Ectodermal cell (in vitro differentiated cells): Measurements from ENCODE around the gene MRPL2.

Experiments used
- H3K27ac ChIP-seq: 2 replicates; pipeline ENCODE4 v1.7.0; 2013; ENCODE audit warnings: mild to moderate bottlenecking, low read depth, low read length; ENCODE audit not compliant: insufficient read depth, poor library complexity, severe bottlenecking
- H3K27me3 ChIP-seq: 2 replicates; pipeline ENCODE4 v1.7.0; 2013; ENCODE audit warnings: mild to moderate bottlenecking, low read length; ENCODE audit not compliant: insufficient read depth, control insufficient read depth, poor library complexity, severe bottlenecking
- H3K36me3 ChIP-seq: one replicate; pipeline ENCODE4 v1.7.0; 2013; ENCODE audit warnings: low read length; ENCODE audit not compliant: control insufficient read depth, insufficient read depth
- H3K4me1 ChIP-seq: one replicate; pipeline ENCODE4 v1.7.0; 2013; ENCODE audit warnings: low read length; ENCODE audit not compliant: control insufficient read depth, insufficient read depth
- H3K4me3 ChIP-seq: 2 replicates; pipeline ENCODE4 v1.7.0; 2013; ENCODE audit warnings: low read depth, low read length, control low read depth; ENCODE audit not compliant: insufficient read depth
- H3K9me3 ChIP-seq: 2 replicates; pipeline ENCODE4 v1.7.0; 2013; ENCODE audit warnings: mild to moderate bottlenecking, low read length, moderate library complexity; ENCODE audit not compliant: control insufficient read depth
- WGBS, 2 experiments: methylation state at CpG; one replicate each; pipeline ENCODE4 v1.1.7; 2013; ENCODE audit warnings: missing lambda C conversion rate in 2 of 2; 5-methylcytosine and 5-hydroxymethylcytosine counted together

The MRPL2 gene

DNA sequence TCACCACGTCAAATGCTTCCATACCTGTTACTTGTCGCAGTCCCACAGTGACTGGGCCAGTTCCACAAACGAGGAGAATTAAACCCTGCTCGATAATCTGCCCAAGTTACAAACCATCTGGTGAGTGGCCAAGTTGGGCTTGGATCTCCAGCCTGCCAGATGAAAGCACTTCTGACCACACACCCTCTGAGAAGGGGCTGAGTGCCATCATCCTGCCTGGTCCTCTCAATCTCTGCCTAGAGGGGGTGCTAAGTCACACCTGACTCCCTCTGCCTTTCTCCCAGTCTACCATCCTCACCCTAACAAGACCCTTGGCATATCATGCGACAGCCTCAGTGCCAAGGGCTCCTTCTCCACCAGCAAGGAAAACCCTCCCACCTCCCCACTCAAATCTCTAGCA is 22.0 kb downstream of the MRPL2 start:
- Histone ChIP-seq H3K9me3 (no peaks in the 10 kb centered on the region), H3K27me3 (no peaks in the 10 kb centered on the region), H3K4me3 (no peak overlapping the region), H3K4me1 (peaks cover 5% of the 10 kb centered on the region), H3K36me3 (peaks cover 41% of the 10 kb centered on the region), H3K27ac (no peak overlapping the region)
- WGBS, 2 experiments: 86 to 87% methylated on average over 5 of the region's 5 CpGs

GRCh38 chr6:43036712-43037111 is 22.5 kb downstream of the MRPL2 start:
- Histone ChIP-seq H3K36me3 (peaks cover 42% of the 10 kb centered on the region), H3K9me3 (no peaks in the 10 kb centered on the region), H3K27ac (no peak overlapping the region), H3K27me3 (no peaks in the 10 kb centered on the region), H3K4me1 (peaks cover 5% of the 10 kb centered on the region), H3K4me3 (no peak overlapping the region)
- 91 to 96% methylated on average over 9 of the region's 9 CpGs for WGBS, 2 experiments

DNA sequence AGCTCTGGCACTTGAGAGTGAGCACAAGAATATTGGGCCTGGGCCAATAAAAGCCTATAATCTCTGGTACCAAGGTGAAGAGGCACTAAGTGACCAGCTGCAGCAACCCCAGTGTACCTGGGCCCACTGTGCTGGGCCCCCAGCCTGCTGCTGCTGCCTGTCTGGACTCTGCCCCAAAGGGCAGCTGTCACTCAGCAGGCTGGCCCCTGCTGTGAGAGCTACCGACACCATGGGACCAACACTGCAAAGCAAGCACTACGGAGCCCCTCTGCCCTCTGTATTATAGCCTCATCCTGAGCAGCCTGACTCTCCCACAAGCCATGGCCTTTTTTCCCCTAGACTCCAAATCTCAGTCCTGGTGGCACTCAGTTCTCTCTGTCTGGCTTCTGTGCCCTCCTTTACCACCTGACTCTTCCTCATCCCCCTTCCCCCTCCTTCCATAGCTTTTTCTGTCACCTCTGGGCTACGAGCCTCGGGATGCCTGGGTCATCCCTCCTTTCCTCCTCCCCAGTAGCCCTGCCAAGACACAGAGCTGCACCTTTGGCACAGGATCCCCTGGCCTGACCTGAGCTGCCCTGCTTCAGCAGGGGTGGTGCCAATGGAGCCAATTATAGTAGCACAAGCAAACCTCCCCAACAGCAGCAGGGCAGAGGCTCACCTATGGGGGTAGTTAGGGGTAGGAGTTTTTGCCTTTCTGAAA is 23.6 kb downstream of the MRPL2 start:
- no peaks in the 10 kb centered on the region for H3K27me3 ChIP-seq
- no peak overlapping the region for H3K27ac ChIP-seq
- peaks cover 5% of the 10 kb centered on the region for H3K4me1 ChIP-seq
- peaks cover 42% of the 10 kb centered on the region for H3K36me3 ChIP-seq
- 58 to 64% methylated on average over 4 of the region's 4 CpGs for WGBS, 2 experiments
- H3K9me3 ChIP-seq: no peaks in the 10 kb centered on the region
- H3K4me3 ChIP-seq: no peak overlapping the region

GRCh38 chr6:43034190-43034525 is 25.1 kb downstream of the MRPL2 start:
- Histone ChIP-seq H3K27me3 (no peaks in the 10 kb centered on the region), H3K4me1 (peaks cover 5% of the 10 kb centered on the region), H3K36me3 (peaks cover 43% of the 10 kb centered on the region), H3K27ac (no peak overlapping the region), H3K4me3 (no peak overlapping the region), H3K9me3 (no peaks in the 10 kb centered on the region)
- 92 to 93% methylated on average over 2 of the region's 2 CpGs for whole genome bisulfite sequencing, 2 experiments

- peaks cover 48% of the 10 kb centered on the region for H3K36me3 ChIP-seq
- 93 to 97% methylated on average over 2 of the region's 2 CpGs for WGBS, 2 experiments
- no peak overlapping the region for H3K27ac ChIP-seq
These were observed 25.6 kb downstream of the MRPL2 start for GRCh38 chr6:43033496-43034189.

DNA sequence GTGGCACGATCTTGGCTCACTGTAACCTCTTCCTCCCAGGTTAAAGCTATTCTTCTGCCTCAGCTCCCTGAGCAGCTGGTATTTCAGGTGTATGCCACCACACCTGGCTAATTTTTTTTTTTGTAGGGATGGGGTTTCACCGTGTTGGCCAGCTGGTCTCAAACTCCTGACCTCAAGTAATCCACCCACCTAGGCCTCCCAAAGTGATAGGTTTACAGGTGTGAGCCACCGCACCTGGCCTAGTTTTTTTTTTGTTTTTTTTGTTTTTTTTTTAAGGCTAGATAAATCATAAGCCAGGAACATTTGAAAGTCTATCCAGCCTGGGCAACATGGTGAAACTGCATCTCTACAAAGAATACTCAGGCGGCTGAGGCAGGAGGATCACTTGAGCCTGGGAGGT is 26.9 kb downstream of the MRPL2 start:
- Histone ChIP-seq H3K36me3 (peaks cover 48% of the 10 kb centered on the region), H3K9me3 (no peaks in the 10 kb centered on the region), H3K27ac (no peak overlapping the region), H3K4me1 (peaks cover 5% of the 10 kb centered on the region), H3K27me3 (no peaks in the 10 kb centered on the region), H3K4me3 (no peak overlapping the region)
- WGBS, 2 experiments: 96% methylated on average over 4 of the region's 4 CpGs

More at GRCh38 chr6:43033496-43034189, 25.6 kb downstream of the MRPL2 start:
- no peak overlapping the region for H3K4me3 ChIP-seq
- H3K9me3 ChIP-seq: no peaks in the 10 kb centered on the region
- peaks cover 5% of the 10 kb centered on the region for H3K4me1 ChIP-seq
- no peaks in the 10 kb centered on the region for H3K27me3 ChIP-seq

GRCh38 chr6:43029120-43029519 is 30.1 kb downstream of the MRPL2 start:
- WGBS, 2 experiments: 94 to 96% methylated on average over 9 of the region's 9 CpGs
- H3K36me3 ChIP-seq: peaks cover 61% of the 10 kb centered on the region
- H3K9me3 ChIP-seq: no peaks in the 10 kb centered on the region
- H3K27me3 ChIP-seq: no peaks in the 10 kb centered on the region
- H3K27ac ChIP-seq: no peak overlapping the region
- no peak overlapping the region for H3K4me3 ChIP-seq
- no peaks in the 10 kb centered on the region for H3K4me1 ChIP-seq

- H3K36me3 ChIP-seq: peaks cover 50% of the 10 kb centered on the region
- H3K27me3 ChIP-seq: no peaks in the 10 kb centered on the region
- 92 to 93% methylated on average over 5 of the region's 5 CpGs for WGBS, 2 experiments
- H3K4me1 ChIP-seq: no peaks in the 10 kb centered on the region
- no peak overlapping the region for H3K4me3 ChIP-seq
- H3K9me3 ChIP-seq: no peaks in the 10 kb centered on the region
- H3K27ac ChIP-seq: no peak overlapping the region
These were observed 32.9 kb downstream of the MRPL2 start for GRCh38 chr6:43026365-43026764.

- 95 to 96% methylated on average over 2 of the region's 2 CpGs for WGBS, 2 experiments
These were observed 34.8 kb downstream of the MRPL2 start for GRCh38 chr6:43024436-43024835.

DNA sequence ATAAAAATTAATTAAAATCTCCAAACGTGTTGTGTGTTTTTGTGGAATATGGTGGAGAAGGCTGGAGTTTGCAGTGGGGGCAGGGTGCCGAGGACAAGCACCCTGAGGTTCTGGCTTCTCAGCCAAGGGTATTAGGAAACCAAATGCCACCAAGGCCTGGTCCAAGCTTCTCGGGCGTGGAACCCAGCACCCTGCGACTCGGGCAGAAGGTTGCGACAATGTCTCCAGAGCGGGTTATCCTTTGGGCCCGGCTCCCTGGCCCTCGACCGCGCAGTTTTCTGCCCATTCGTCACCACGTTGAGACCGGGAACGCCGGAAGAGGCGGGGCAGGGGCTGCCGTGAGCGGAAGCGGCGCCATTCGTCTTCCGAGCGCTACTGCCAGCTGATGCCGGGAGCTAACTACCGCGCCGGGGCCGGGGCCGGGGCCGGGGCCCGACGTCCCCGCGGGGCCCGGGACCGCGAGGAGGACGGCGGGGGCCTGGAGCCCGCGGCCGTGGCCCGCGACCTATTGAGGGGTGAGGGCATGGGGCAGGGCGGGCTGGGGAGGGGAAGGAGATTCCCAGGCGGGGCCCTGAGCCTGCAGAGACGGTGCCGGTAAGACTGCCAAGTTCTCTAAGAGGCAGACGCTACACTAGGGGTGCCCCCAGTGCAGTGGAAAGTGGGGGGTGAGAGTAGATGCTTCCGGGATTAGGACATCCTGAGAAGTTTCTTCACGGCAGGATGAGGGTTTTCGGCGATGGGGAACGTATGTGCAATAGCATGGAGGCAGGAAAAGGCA is 37.8 kb downstream of the MRPL2 start, which contains the start of gene RRP36:
Gene RRP36, plus strand, starts transcription at position 354 of the 778 bp plus-strand sequence. Its CDS starts 32 bp downstream, at position 386.
- Histone ChIP-seq H3K4me1 (peaks cover 5% of the 10 kb centered on the region), H3K9me3 (no peaks in the 10 kb centered on the region), H3K27me3 (no peaks in the 10 kb centered on the region), H3K4me3 (peak within 1 kb of the TSS; percentile 90), H3K36me3 (peaks cover 36% of the 10 kb centered on the region), H3K27ac (no peak within 1 kb of the TSS)
- 2% methylated on average over 56 of the region's 56 CpGs for WGBS, 2 experiments

More at GRCh38 chr6:43024436-43024835, 34.8 kb downstream of the MRPL2 start:
- Histone ChIP-seq H3K4me3 (no peak overlapping the region), H3K36me3 (peaks cover 47% of the 10 kb centered on the region), H3K4me1 (peaks cover 5% of the 10 kb centered on the region), H3K27ac (no peak overlapping the region), H3K27me3 (no peaks in the 10 kb centered on the region), H3K9me3 (no peaks in the 10 kb centered on the region)
